Cardiac muscle cell (in vitro differentiated cells and primary cell): ENCODE results near the gene FUT9. TPM values are rescaled to one million over a fixed set of nuclear protein-coding genes. Genes with fewer than 3 reads are reported as not detected.

Experiments used
- DNase-seq, 2 donors: peaks; one replicate each; pipeline versions ENCODE4 v3.0.0 to v3.0.0-alpha.2; 2010 to 2017; ENCODE audit warnings: low read depth in 1 of 2, low spot score in 1 of 2
- H3K27ac ChIP-seq: fragments of 200-600 bp; sonication (generic); 2 replicates; pipeline ENCODE4 v1.5.1; 2016
- H3K27me3 ChIP-seq: fragments of 200-600 bp; sonication (generic); 2 replicates; pipeline ENCODE4 v1.6.0; 2016; ENCODE audit warnings: control low read depth
- H3K36me3 ChIP-seq: fragments of 200-600 bp; sonication (generic); 2 replicates; pipeline ENCODE4 v1.5.1; 2016; ENCODE audit warnings: control low read depth
- H3K4me1 ChIP-seq: fragments of 200-600 bp; sonication (generic); 2 replicates; pipeline ENCODE4 v1.8.1; 2017; ENCODE audit warnings: low read depth, mild to moderate bottlenecking, mixed run types
- H3K4me3 ChIP-seq: fragments of 200-600 bp; sonication (generic); 2 replicates; pipeline ENCODE4 v1.5.1; 2016; ENCODE audit warnings: mild to moderate bottlenecking
- H3K9me3 ChIP-seq: fragments of 200-600 bp; sonication (generic); 2 replicates; pipeline ENCODE4 v1.5.1; 2017; ENCODE audit warnings: low read depth, mild to moderate bottlenecking, control low read depth
- polyA plus RNA-seq: library from polyadenylated mRNA; unstranded; fragments of >200 nt; fragmentation: Nextera tagmentation; extraction: Ambion mirVana; gene quantifications from 2 replicates; pipeline ENCODE4 v1.2.1, GENCODE V29; 2016
- total RNA-seq: library from RNA; depleted of rRNA; stranded (reverse); fragments of >200 nt; gene quantifications from 2 replicates; pipeline ENCODE4 v1.2.3, GENCODE V29; 2016
- TF ChIP-seq, protein P1 (sequence below): IDR thresholded peaks from 2 replicates; pipeline ENCODE4 v1.5.1; 2012; ENCODE audit warnings: low read depth, mild to moderate bottlenecking, low read length

FUT9 gene
- total and polyA plus RNA-seq, 2 experiments from 2014 or later = not detected

DNA sequence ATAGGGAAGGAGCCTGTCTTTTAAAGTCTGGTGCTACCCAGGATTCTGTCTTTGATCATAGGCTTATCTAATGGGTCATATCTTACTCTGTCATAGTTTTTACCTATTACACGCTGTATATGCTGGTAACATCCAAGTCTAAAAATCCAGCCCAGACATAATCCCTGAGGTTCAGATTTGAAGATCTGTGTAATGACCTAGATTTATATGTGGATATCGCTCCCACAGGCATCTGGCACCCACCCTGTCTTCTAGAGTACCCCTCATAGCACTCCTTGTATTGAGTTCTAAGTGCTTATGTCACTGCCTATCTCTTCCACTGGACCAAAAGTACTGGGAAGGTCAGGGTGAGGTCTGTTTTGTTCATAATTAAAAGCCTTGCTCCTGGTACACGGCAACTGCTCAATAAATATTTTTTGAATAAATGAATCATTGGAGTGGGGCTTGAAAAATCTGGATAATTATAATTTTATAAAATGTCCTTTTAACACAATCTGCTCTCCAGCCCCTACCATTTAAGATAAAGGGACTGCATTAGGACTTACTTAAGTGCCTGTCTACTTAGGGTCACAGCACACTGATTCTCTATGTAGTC lies 136.4 kb downstream of the FUT9 start:
- Histone ChIP-seq H3K9me3 (no peaks in the 10 kb centered on the region), H3K36me3 (no peaks in the 10 kb centered on the region), H3K4me3 (no peak overlapping the region), H3K27me3 (no peaks in the 10 kb centered on the region), H3K4me1 (no peaks in the 10 kb centered on the region), H3K27ac (no peak overlapping the region)
- DNase-seq = no peak
- TF ChIP-seq, protein P1, sequence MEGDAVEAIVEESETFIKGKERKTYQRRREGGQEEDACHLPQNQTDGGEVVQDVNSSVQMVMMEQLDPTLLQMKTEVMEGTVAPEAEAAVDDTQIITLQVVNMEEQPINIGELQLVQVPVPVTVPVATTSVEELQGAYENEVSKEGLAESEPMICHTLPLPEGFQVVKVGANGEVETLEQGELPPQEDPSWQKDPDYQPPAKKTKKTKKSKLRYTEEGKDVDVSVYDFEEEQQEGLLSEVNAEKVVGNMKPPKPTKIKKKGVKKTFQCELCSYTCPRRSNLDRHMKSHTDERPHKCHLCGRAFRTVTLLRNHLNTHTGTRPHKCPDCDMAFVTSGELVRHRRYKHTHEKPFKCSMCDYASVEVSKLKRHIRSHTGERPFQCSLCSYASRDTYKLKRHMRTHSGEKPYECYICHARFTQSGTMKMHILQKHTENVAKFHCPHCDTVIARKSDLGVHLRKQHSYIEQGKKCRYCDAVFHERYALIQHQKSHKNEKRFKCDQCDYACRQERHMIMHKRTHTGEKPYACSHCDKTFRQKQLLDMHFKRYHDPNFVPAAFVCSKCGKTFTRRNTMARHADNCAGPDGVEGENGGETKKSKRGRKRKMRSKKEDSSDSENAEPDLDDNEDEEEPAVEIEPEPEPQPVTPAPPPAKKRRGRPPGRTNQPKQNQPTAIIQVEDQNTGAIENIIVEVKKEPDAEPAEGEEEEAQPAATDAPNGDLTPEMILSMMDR = no peak

GRCh38 chr6:96153775-96154174 lies 138.0 kb downstream of the FUT9 start:
- TF ChIP-seq, protein P1 = no peak
- DNase-seq = no peak
- no peaks in the 10 kb centered on the region for H3K27me3 ChIP-seq
- H3K27ac ChIP-seq = no peak overlapping the region
- no peaks in the 10 kb centered on the region for H3K4me1 ChIP-seq
- no peaks in the 10 kb centered on the region for H3K36me3 ChIP-seq
- no peaks in the 10 kb centered on the region for H3K9me3 ChIP-seq
- no peak overlapping the region for H3K4me3 ChIP-seq

DNA sequence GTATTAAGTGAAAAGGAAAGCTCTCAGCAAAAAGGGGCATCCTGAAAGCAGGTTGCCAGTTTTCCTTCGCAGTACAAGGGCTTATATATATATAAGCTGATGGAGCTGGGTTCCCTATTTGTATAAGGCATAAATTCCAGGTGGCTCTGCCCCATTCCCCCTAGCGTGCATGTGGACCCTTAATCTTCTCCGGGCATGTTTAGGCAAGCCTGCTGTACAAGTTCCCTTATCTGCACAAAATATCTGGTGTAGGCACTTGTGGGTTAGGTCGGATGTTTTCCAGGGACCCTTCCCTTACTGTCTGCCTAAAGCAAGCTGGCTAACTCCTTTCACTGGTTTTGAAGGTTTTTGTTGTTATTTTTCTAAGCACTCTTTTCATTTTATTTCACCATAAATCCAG lies 140.7 kb downstream of the FUT9 start:
- no peaks in the 10 kb centered on the region for H3K36me3 ChIP-seq
- no peaks in the 10 kb centered on the region for H3K9me3 ChIP-seq
- DNase-seq = no peak
- H3K27ac ChIP-seq = no peak overlapping the region
- no peak overlapping the region for H3K4me3 ChIP-seq
- TF ChIP-seq, protein P1 = no peak
- no peaks in the 10 kb centered on the region for H3K4me1 ChIP-seq
- no peaks in the 10 kb centered on the region for H3K27me3 ChIP-seq

GRCh38 chr6:96157018-96157565 lies 141.3 kb downstream of the FUT9 start:
- TF ChIP-seq, protein P1 = no peak
- H3K27me3 ChIP-seq = no peaks in the 10 kb centered on the region
- no peak overlapping the region for H3K4me3 ChIP-seq
- no peaks in the 10 kb centered on the region for H3K9me3 ChIP-seq
- H3K4me1 ChIP-seq = no peaks in the 10 kb centered on the region
- no peak for DNase-seq
- no peak overlapping the region for H3K27ac ChIP-seq
- no peaks in the 10 kb centered on the region for H3K36me3 ChIP-seq

DNA sequence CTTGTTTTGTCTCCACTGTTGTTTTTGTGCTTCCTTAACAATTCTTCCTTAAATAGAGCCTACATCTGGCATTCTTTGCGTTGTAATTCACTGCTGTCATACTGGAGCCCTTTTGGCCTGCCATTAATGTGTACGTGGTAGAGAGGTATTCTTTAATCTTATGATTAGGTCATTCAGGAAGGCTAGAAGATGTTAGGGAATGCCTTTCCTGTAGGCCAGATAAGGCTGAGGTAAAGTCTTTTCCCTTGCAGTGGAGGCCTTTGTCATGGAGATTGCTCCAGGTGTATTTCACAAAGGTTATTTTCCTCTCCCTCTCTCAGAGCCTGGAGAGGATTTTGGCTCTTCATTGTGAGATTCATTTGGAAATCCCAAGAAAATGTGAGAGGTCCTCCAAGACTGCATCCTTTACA lies 146.9 kb downstream of the FUT9 start:
- Histone ChIP-seq H3K9me3 (no peaks in the 10 kb centered on the region), H3K4me1 (no peaks in the 10 kb centered on the region), H3K36me3 (no peaks in the 10 kb centered on the region), H3K27me3 (no peaks in the 10 kb centered on the region), H3K27ac (no peak overlapping the region), H3K4me3 (no peak overlapping the region)
- TF ChIP-seq, protein P1 = no peak
- no peak for DNase-seq

DNA sequence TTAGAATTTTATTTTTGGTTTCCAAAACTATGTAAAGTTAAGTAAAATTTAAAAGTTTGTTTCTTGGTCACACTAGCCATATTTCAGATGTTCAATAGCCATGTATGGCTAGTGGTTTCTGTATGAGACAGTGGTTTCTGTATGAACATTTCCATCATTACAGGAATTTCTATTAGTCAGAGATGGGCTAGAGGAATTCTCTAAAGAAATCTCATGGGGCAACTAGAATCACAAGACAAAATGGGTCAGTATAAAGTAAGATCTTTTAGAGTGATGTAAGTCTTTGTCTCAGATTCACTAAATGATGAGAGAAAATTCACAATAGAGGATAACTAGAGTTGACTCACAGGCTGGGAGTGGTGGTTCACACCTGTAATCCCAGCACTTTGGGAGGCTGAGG lies 149.0 kb downstream of the FUT9 start:
- DNase-seq = no peak
- Histone ChIP-seq H3K36me3 (no peaks in the 10 kb centered on the region), H3K9me3 (no peaks in the 10 kb centered on the region), H3K4me1 (no peaks in the 10 kb centered on the region), H3K4me3 (no peak overlapping the region), H3K27me3 (no peaks in the 10 kb centered on the region), H3K27ac (no peak overlapping the region)
- TF ChIP-seq, protein P1 = no peak
